Measurements from ENCODE around the gene VEGFD.

Gene VEGFD

GRCh38 chrX:15405846-15406245 lies 21.6 kb upstream of the VEGFD start:
- WGBS (ENCODE audit: insufficient coverage, insufficient read length): no CpG with 5 or more reads among the region's 3 CpGs
- Histone ChIP-seq H3K4me3 (ENCODE audit: low read length) (no peak overlapping the region), H3K9me3 (ENCODE audit: control insufficient read depth, insufficient read depth, low read length) (no peaks in the 10 kb centered on the region), H3K27me3 (ENCODE audit: control insufficient read depth, insufficient read depth, low read length) (no peaks in the 10 kb centered on the region), H3K36me3 (ENCODE audit: control insufficient read depth, insufficient read depth, low read length) (no peaks in the 10 kb centered on the region), H3K4me1 (ENCODE audit: control insufficient read depth, insufficient read depth, low read length) (no peaks in the 10 kb centered on the region), H3K27ac (ENCODE audit: low read length) (no peak overlapping the region)
- no peak for DNase-seq (ENCODE audit: low read depth, low spot score)

DNA sequence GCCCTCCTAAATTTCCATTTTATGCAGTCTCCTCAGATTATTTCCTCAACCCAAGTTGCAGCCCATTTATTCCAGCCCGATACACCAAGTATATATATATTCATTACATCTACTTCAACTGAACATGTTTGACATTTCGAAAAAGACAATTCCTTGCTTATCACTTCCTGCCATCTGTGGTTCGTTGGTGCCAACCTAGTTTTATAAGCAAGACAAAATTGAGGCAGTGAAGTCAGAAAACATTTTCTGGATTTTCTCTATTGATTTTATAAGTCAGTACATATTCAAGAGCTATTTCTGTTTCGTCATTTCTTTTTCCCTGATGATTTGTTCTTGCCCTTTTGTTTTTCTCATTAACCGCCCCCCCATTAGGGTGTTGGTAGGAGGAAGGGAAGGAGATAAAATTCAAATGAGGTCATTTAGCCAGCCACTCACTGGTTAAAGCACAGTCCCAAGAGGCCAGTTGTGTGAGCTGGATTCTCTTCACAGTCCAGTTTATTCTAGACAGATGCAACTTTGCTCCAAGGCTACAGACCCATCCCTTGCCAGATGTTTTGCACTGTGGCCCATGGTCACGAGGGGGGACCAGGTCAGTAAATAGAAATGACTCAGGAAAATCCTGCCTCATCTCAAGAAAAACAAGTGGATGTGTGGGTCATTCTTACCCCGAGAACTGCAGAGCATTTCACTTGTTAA lies 20.3 kb upstream of the VEGFD start:
- H3K27me3 ChIP-seq (ENCODE audit: control insufficient read depth, insufficient read depth, low read length): no peaks in the 10 kb centered on the region
- H3K4me1 ChIP-seq (ENCODE audit: control insufficient read depth, insufficient read depth, low read length): no peaks in the 10 kb centered on the region
- WGBS (ENCODE audit: insufficient coverage, insufficient read length): 100% methylated on average over 1 of the region's 7 CpGs
- H3K4me3 ChIP-seq (ENCODE audit: low read length): no peak overlapping the region
- H3K9me3 ChIP-seq (ENCODE audit: control insufficient read depth, insufficient read depth, low read length): no peaks in the 10 kb centered on the region
- H3K27ac ChIP-seq (ENCODE audit: low read length): no peak overlapping the region
- H3K36me3 ChIP-seq (ENCODE audit: control insufficient read depth, insufficient read depth, low read length): no peaks in the 10 kb centered on the region
- DNase-seq (ENCODE audit: low read depth, low spot score): no peak

DNA sequence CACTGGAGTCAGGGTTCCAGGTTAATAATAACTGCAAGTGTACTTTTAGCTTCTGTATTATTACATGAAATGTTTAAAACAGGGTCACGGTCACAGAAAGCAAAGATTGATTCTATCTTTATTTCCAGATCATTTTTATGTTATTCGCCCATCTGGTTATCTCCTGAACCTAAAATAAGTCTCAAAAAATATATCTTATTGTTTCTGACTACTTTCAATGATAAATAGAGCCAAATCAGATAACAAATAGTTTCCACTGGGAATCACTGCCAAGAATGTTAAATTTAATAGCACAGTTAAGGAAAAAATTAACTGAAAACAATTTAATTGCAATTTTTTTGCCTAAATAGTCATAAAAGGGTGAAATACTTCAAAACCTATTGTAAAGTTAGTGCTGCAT lies 17.2 kb upstream of the VEGFD start:
- no peak for DNase-seq (ENCODE audit: low read depth, low spot score)
- Histone ChIP-seq H3K4me1 (ENCODE audit: control insufficient read depth, insufficient read depth, low read length) (no peaks in the 10 kb centered on the region), H3K9me3 (ENCODE audit: control insufficient read depth, insufficient read depth, low read length) (no peaks in the 10 kb centered on the region), H3K36me3 (ENCODE audit: control insufficient read depth, insufficient read depth, low read length) (no peaks in the 10 kb centered on the region), H3K27me3 (ENCODE audit: control insufficient read depth, insufficient read depth, low read length) (no peaks in the 10 kb centered on the region), H3K27ac (ENCODE audit: low read length) (no peak overlapping the region), H3K4me3 (ENCODE audit: low read length) (no peak overlapping the region)
- WGBS (ENCODE audit: insufficient coverage, insufficient read length): no CpG with 5 or more reads among the region's 2 CpGs

- H3K4me1 ChIP-seq (ENCODE audit: control insufficient read depth, insufficient read depth, low read length): no peaks in the 10 kb centered on the region
- H3K9me3 ChIP-seq (ENCODE audit: control insufficient read depth, insufficient read depth, low read length): no peaks in the 10 kb centered on the region
- WGBS (ENCODE audit: insufficient coverage, insufficient read length): no CpG with 5 or more reads among the region's 3 CpGs
- H3K4me3 ChIP-seq (ENCODE audit: low read length): no peak overlapping the region
- H3K27me3 ChIP-seq (ENCODE audit: control insufficient read depth, insufficient read depth, low read length): no peaks in the 10 kb centered on the region
- no peaks in the 10 kb centered on the region for H3K36me3 ChIP-seq (ENCODE audit: control insufficient read depth, insufficient read depth, low read length)
- no peak for DNase-seq (ENCODE audit: low read depth, low spot score)
- H3K27ac ChIP-seq (ENCODE audit: low read length): no peak overlapping the region
Observed at GRCh38 chrX:15399962-15400391, 15.8 kb upstream of the VEGFD start.

DNA sequence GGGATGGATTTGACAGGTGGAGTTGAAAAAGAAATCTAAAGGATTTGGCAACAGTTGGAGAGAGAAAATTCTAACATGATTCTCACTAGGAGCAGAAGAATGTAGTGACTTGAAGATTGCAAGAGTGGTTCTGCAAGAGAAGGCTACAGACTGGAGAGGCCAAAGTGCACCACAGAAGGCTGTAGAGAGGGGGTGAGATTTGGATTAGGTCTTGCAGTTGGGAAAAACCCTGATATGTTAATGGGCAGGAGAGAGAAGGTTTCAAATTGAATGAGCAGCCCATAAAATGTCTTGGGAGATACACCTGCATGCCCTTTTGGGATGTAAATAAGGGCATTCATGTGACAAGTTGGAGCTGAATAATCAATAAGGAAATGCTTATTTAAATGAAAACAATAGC lies 14.7 kb upstream of the VEGFD start:
- H3K27ac ChIP-seq (ENCODE audit: low read length): no peak overlapping the region
- H3K4me1 ChIP-seq (ENCODE audit: control insufficient read depth, insufficient read depth, low read length): no peaks in the 10 kb centered on the region
- no peaks in the 10 kb centered on the region for H3K27me3 ChIP-seq (ENCODE audit: control insufficient read depth, insufficient read depth, low read length)
- no peaks in the 10 kb centered on the region for H3K36me3 ChIP-seq (ENCODE audit: control insufficient read depth, insufficient read depth, low read length)
- H3K9me3 ChIP-seq (ENCODE audit: control insufficient read depth, insufficient read depth, low read length): no peaks in the 10 kb centered on the region
- H3K4me3 ChIP-seq (ENCODE audit: low read length): no peak overlapping the region
- DNase-seq (ENCODE audit: low read depth, low spot score): no peak

GRCh38 chrX:15395789-15396188 lies 11.6 kb upstream of the VEGFD start:
- H3K27ac ChIP-seq (ENCODE audit: low read length): no peak overlapping the region
- no peaks in the 10 kb centered on the region for H3K27me3 ChIP-seq (ENCODE audit: control insufficient read depth, insufficient read depth, low read length)
- no peaks in the 10 kb centered on the region for H3K9me3 ChIP-seq (ENCODE audit: control insufficient read depth, insufficient read depth, low read length)
- WGBS (ENCODE audit: insufficient coverage, insufficient read length): no CpG with 5 or more reads among the region's 2 CpGs
- H3K4me1 ChIP-seq (ENCODE audit: control insufficient read depth, insufficient read depth, low read length): no peaks in the 10 kb centered on the region
- no peak overlapping the region for H3K4me3 ChIP-seq (ENCODE audit: low read length)
- DNase-seq (ENCODE audit: low read depth, low spot score): no peak
- H3K36me3 ChIP-seq (ENCODE audit: control insufficient read depth, insufficient read depth, low read length): no peaks in the 10 kb centered on the region

DNA sequence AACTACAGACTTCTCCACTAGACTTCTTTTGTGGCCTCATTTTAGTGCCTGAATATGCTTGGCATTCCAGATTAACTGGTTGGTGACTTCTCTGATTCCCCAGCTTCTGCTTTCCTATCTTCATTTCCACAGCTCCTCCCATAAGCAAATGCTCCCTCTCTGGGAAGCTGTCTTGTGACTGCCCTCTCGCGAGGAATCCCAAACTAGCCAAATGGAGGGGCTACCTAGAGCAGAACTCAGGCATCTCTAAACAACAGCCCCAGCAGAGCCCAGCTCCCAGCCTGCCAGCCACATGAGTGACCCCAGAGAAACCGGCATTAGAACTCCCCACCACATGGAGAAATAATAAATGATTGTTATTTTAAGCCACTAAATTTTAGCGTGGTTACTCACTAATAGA lies 7.6 kb upstream of the VEGFD start:
- DNase-seq (ENCODE audit: low read depth, low spot score): no peak
- Histone ChIP-seq H3K36me3 (ENCODE audit: control insufficient read depth, insufficient read depth, low read length) (no peaks in the 10 kb centered on the region), H3K4me3 (ENCODE audit: low read length) (no peak overlapping the region), H3K27ac (ENCODE audit: low read length) (no peak overlapping the region), H3K4me1 (ENCODE audit: control insufficient read depth, insufficient read depth, low read length) (no peaks in the 10 kb centered on the region), H3K9me3 (ENCODE audit: control insufficient read depth, insufficient read depth, low read length) (no peaks in the 10 kb centered on the region), H3K27me3 (ENCODE audit: control insufficient read depth, insufficient read depth, low read length) (no peaks in the 10 kb centered on the region)
- WGBS (ENCODE audit: insufficient coverage, insufficient read length): no CpG with 5 or more reads among the region's 4 CpGs

GRCh38 chrX:15382813-15383212 lies 1.4 kb downstream of the VEGFD start:
- H3K27ac ChIP-seq (ENCODE audit: low read length): no peak overlapping the region
- no peaks in the 10 kb centered on the region for H3K9me3 ChIP-seq (ENCODE audit: control insufficient read depth, insufficient read depth, low read length)
- H3K4me1 ChIP-seq (ENCODE audit: control insufficient read depth, insufficient read depth, low read length): no peaks in the 10 kb centered on the region
- no peak for DNase-seq (ENCODE audit: low read depth, low spot score)
- H3K36me3 ChIP-seq (ENCODE audit: control insufficient read depth, insufficient read depth, low read length): no peaks in the 10 kb centered on the region
- no peak overlapping the region for H3K4me3 ChIP-seq (ENCODE audit: low read length)
- WGBS (ENCODE audit: insufficient coverage, insufficient read length): 100% methylated on average over 1 of the region's 8 CpGs
- no peaks in the 10 kb centered on the region for H3K27me3 ChIP-seq (ENCODE audit: control insufficient read depth, insufficient read depth, low read length)

GRCh38 chrX:15376956-15377355 lies 7.3 kb downstream of the VEGFD start:
- no CpG with 5 or more reads among the region's 1 CpG for WGBS (ENCODE audit: insufficient coverage, insufficient read length)
- Histone ChIP-seq H3K36me3 (ENCODE audit: control insufficient read depth, insufficient read depth, low read length) (no peaks in the 10 kb centered on the region), H3K27me3 (ENCODE audit: control insufficient read depth, insufficient read depth, low read length) (no peaks in the 10 kb centered on the region), H3K27ac (ENCODE audit: low read length) (no peak overlapping the region), H3K4me1 (ENCODE audit: control insufficient read depth, insufficient read depth, low read length) (no peaks in the 10 kb centered on the region; the same call in 1 of the 2 replicates), H3K9me3 (ENCODE audit: control insufficient read depth, insufficient read depth, low read length) (no peaks in the 10 kb centered on the region), H3K4me3 (ENCODE audit: low read length) (no peak overlapping the region)
- DNase-seq (ENCODE audit: low read depth, low spot score): no peak

- Histone ChIP-seq H3K36me3 (ENCODE audit: control insufficient read depth, insufficient read depth, low read length) (no peaks in the 10 kb centered on the region), H3K4me1 (ENCODE audit: control insufficient read depth, insufficient read depth, low read length) (no peaks in the 10 kb centered on the region; the same call in 1 of the 2 replicates), H3K9me3 (ENCODE audit: control insufficient read depth, insufficient read depth, low read length) (no peaks in the 10 kb centered on the region), H3K27ac (ENCODE audit: low read length) (no peak overlapping the region), H3K4me3 (ENCODE audit: low read length) (no peak overlapping the region), H3K27me3 (ENCODE audit: control insufficient read depth, insufficient read depth, low read length) (no peaks in the 10 kb centered on the region)
- no CpG with 5 or more reads among the region's 3 CpGs for WGBS (ENCODE audit: insufficient coverage, insufficient read length)
- no peak for DNase-seq (ENCODE audit: low read depth, low spot score)
Observed at GRCh38 chrX:15373976-15374375, 10.2 kb downstream of the VEGFD start.
